GM12872 (cell line): ENCODE measurements around the gene USPL1.

ENCODE experiments used
- CTCF ChIP-seq: IDR thresholded peaks from 3 replicates; pipeline ENCODE4 v1.5.1; 2011; ENCODE audit warnings: low read depth, mild to moderate bottlenecking, low read length, moderate library complexity; ENCODE audit not compliant: insufficient read depth

USPL1 gene

GRCh38 chr13:30689752-30690151, 72.0 kb downstream of the USPL1 start:
- no peak for TF ChIP-seq CTCF

- TF ChIP-seq CTCF, result no peak
Observed at GRCh38 chr13:30690282-30691188, 72.8 kb downstream of the USPL1 start.

GRCh38 chr13:30692113-30692512, 74.4 kb downstream of the USPL1 start:
- no peak for TF ChIP-seq CTCF

GRCh38 chr13:30696278-30697176, 78.8 kb downstream of the USPL1 start:
- no peak for TF ChIP-seq CTCF

GRCh38 chr13:30697177-30697953, 79.6 kb downstream of the USPL1 start:
- TF ChIP-seq CTCF, result no peak

- TF ChIP-seq CTCF, result no peak
Observed at GRCh38 chr13:30697996-30698401, 80.3 kb downstream of the USPL1 start.
